K562 (cell line): Measurements from ENCODE around the gene RGS19. TPM values are rescaled to one million over a fixed set of nuclear protein-coding genes. Genes with fewer than 3 reads are reported as not detected.

Experiments
- ARHGAP35 ChIP-seq: fragments of 450-650 bp; IDR thresholded peaks from 2 replicates; pipeline ENCODE4 v1.6.1; 2018; ENCODE audit not compliant: partially characterized antibody
- ETV6 ChIP-seq, 3 experiments: fragments of 150-350 bp in 1 of 3; sonication (generic) in 1 of 3; formaldehyde crosslinking in 1 of 3; IDR thresholded peaks; 2 replicates each; pipeline versions ENCODE4 v1.6.1 to v1.8.0; 2014 to 2022; ENCODE audit warnings: borderline replicate concordance in 2 of 3, low read depth in 2 of 3, antibody characterized with exemption in 1 of 3, low read length in 1 of 3, mild to moderate bottlenecking in 1 of 3, missing genetic modification reagents in 1 of 3
- PHF21A ChIP-seq: fragments of 450-650 bp; IDR thresholded peaks from 2 replicates; pipeline ENCODE4 v1.6.1; 2017; ENCODE audit warnings: low read depth, borderline replicate concordance
- RAD51 ChIP-seq: fragments of 450-650 bp; IDR thresholded peaks from 2 replicates; pipeline ENCODE4 v1.7.1; 2016; ENCODE audit warnings: low read depth, mild to moderate bottlenecking, borderline replicate concordance
- RBM25 ChIP-seq: fragments of 200-400 bp; formaldehyde crosslinking; IDR thresholded peaks from 2 replicates; pipeline ENCODE4 v1.6.1; 2018; ENCODE audit warnings: low read length, low read depth, moderate library complexity; ENCODE audit not compliant: severe bottlenecking
- XRCC5 ChIP-seq: fragments of 200-400 bp; formaldehyde crosslinking; IDR thresholded peaks from 2 replicates; pipeline ENCODE4 v1.6.1; 2017; ENCODE audit warnings: low read depth, mild to moderate bottlenecking, low read length
- ZNF444 ChIP-seq: fragments of 250-450 bp; sonication (Bioruptor Pico); IDR thresholded peaks from 2 replicates; pipeline ENCODE4 v1.4.0; 2020; ENCODE audit warnings: mild to moderate bottlenecking, moderate library complexity
- polyA plus RNA-seq, 8 experiments: library from polyadenylated mRNA; depleted of rRNA in 4 of 8; stranded (reverse) in 5 of 8; unstranded in 3 of 8; fragments of >200 nt; fragmentation: Nextera tagmentation in 2 of 8; fragmentation: Illumina TruSeq in 1 of 8; extraction: Ambion mirVana in 2 of 8; extraction: Trizol in 1 of 8; gene quantifications; 2 replicates each; pipeline versions ENCODE4 v1.2.1 to v1.2.3, GENCODE V29; 2011 to 2014; ENCODE audit warnings: inconsistent platforms in 1 of 8, missing spikeins in 1 of 8
- total RNA-seq, 7 experiments: library from RNA; depleted of rRNA in 6 of 7; stranded (reverse); fragments of >200 nt in 6 of 7; fragmentation: Illumina TruSeq in 2 of 7; extraction: Trizol in 2 of 7; gene quantifications; 2 replicates each; pipeline versions ENCODE4 v1.2.1 to v1.2.3, GENCODE V29; 2011 to 2021; ENCODE audit warnings: low replicate concordance in 1 of 7
- TF ChIP-seq, protein P1 (sequence below): sonication (generic); formaldehyde crosslinking; IDR thresholded peaks from 2 replicates; pipeline ENCODE4 v1.8.0; 2022; ENCODE audit warnings: mild to moderate bottlenecking, missing genetic modification reagents
- TF ChIP-seq, protein P2 (sequence below): fragments of 150-350 bp; conservative IDR thresholded peaks from 2 replicates; pipeline ENCODE4 v1.6.1; 2014; ENCODE audit warnings: low read length
- TF ChIP-seq, protein P3 (sequence below): sonication (generic); formaldehyde crosslinking; IDR thresholded peaks from 2 replicates; pipeline ENCODE4 v1.4.0; 2020; ENCODE audit warnings: mild to moderate bottlenecking, missing genetic modification reagents
- TF ChIP-seq, protein P4 (sequence below): fragments of 250-450 bp; sonication (Bioruptor Pico); IDR thresholded peaks from 2 replicates; pipeline ENCODE4 v1.8.0; 2021; ENCODE audit warnings: moderate library complexity, mild to moderate bottlenecking, inconsistent platforms

The RGS19 gene
- total and polyA plus RNA-seq, 9 of the 15 experiments (the other 6 are each of a cell fraction or from before 2014, with no cell fraction given) = 0.41 to 23.7 (median 14.6) TPM

DNA sequence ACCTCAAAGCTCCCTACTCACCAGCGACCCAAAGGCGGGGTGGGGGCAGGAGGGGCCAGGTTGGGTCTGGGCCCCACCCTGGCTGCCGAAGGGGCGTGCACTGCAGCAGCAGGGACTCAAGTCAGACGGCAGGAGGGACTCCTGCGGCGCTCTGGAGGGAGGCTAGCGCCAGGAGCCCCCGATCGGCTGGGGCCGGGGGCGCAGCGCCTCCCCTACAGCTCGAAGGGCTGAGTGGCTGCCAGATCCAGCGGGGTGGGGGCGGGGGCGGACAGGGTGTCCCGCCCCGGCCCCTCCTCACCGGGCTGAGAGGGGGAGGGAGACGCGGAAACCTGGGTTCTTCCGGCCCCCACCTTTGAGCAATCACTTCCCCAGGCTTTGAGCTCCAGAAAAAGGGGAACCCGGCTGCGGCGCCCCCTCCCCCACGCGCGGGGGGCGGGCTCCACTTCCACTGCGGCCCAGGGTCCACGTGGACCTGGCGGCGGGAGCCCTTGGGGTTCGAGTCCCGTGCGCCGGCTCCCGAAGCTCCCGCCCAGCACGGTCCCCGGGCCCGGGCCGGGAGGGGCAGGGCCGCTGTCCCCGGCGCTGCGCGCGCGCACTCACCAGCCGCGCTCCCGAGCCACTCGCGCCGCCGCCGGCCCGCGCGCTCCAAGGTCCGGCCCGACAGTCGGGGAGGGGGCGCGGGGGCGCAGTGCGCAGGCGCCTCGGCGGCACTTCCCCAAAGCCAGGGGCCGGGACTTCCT, at the start of gene RGS19 (continued):
- TF ChIP-seq, protein P1, sequence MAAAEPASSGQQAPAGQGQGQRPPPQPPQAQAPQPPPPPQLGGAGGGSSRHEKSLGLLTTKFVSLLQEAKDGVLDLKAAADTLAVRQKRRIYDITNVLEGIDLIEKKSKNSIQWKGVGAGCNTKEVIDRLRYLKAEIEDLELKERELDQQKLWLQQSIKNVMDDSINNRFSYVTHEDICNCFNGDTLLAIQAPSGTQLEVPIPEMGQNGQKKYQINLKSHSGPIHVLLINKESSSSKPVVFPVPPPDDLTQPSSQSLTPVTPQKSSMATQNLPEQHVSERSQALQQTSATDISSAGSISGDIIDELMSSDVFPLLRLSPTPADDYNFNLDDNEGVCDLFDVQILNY (CRISPR knock-in tag) = no peak
- TF ChIP-seq ZNF444 (CRISPR knock-in tag) = peak; percentile 83; the same call in 1 of the 2 replicates
- TF ChIP-seq, protein P2, sequence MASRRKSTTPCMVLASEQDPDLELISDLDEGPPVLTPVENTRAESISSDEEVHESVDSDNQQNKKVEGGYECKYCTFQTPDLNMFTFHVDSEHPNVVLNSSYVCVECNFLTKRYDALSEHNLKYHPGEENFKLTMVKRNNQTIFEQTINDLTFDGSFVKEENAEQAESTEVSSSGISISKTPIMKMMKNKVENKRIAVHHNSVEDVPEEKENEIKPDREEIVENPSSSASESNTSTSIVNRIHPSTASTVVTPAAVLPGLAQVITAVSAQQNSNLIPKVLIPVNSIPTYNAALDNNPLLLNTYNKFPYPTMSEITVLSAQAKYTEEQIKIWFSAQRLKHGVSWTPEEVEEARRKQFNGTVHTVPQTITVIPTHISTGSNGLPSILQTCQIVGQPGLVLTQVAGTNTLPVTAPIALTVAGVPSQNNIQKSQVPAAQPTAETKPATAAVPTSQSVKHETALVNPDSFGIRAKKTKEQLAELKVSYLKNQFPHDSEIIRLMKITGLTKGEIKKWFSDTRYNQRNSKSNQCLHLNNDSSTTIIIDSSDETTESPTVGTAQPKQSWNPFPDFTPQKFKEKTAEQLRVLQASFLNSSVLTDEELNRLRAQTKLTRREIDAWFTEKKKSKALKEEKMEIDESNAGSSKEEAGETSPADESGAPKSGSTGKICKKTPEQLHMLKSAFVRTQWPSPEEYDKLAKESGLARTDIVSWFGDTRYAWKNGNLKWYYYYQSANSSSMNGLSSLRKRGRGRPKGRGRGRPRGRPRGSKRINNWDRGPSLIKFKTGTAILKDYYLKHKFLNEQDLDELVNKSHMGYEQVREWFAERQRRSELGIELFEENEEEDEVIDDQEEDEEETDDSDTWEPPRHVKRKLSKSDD = no peak
- peak; percentile 75 to 79; a peak in 2 of 4 replicates for TF ChIP-seq ETV6 (IDR thresholded peaks at IDR 0.05; ENCODE audit: borderline replicate concordance in 1 of 2, low read depth in 2 of 2, low read length in 1 of 2)
- TF ChIP-seq ETV6 (CRISPR knock-in tag; IDR thresholded peaks at IDR 0.05; ENCODE audit: borderline replicate concordance) = no peak
- TF ChIP-seq, protein P3, sequence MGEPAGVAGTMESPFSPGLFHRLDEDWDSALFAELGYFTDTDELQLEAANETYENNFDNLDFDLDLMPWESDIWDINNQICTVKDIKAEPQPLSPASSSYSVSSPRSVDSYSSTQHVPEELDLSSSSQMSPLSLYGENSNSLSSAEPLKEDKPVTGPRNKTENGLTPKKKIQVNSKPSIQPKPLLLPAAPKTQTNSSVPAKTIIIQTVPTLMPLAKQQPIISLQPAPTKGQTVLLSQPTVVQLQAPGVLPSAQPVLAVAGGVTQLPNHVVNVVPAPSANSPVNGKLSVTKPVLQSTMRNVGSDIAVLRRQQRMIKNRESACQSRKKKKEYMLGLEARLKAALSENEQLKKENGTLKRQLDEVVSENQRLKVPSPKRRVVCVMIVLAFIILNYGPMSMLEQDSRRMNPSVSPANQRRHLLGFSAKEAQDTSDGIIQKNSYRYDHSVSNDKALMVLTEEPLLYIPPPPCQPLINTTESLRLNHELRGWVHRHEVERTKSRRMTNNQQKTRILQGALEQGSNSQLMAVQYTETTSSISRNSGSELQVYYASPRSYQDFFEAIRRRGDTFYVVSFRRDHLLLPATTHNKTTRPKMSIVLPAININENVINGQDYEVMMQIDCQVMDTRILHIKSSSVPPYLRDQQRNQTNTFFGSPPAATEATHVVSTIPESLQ = no peak
- TF ChIP-seq XRCC5 = no peak
- TF ChIP-seq, protein P4, sequence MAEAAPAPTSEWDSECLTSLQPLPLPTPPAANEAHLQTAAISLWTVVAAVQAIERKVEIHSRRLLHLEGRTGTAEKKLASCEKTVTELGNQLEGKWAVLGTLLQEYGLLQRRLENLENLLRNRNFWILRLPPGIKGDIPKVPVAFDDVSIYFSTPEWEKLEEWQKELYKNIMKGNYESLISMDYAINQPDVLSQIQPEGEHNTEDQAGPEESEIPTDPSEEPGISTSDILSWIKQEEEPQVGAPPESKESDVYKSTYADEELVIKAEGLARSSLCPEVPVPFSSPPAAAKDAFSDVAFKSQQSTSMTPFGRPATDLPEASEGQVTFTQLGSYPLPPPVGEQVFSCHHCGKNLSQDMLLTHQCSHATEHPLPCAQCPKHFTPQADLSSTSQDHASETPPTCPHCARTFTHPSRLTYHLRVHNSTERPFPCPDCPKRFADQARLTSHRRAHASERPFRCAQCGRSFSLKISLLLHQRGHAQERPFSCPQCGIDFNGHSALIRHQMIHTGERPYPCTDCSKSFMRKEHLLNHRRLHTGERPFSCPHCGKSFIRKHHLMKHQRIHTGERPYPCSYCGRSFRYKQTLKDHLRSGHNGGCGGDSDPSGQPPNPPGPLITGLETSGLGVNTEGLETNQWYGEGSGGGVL (CRISPR knock-in tag) = no peak
- TF ChIP-seq ARHGAP35 = no peak
- no peak for TF ChIP-seq RBM25
- TF ChIP-seq RAD51 = 0 out of 2 replicates have a peak, but pooled peaks have one; percentile 11
- TF ChIP-seq PHF21A = no peak
